Fibroblast of skin of right quadriceps (primary cell): ENCODE results near the gene CRKL.

Experiments
- DNase-seq: peaks from one replicate; pipeline ENCODE4 v3.0.0-alpha.2; 2013

The CRKL gene

DNA sequence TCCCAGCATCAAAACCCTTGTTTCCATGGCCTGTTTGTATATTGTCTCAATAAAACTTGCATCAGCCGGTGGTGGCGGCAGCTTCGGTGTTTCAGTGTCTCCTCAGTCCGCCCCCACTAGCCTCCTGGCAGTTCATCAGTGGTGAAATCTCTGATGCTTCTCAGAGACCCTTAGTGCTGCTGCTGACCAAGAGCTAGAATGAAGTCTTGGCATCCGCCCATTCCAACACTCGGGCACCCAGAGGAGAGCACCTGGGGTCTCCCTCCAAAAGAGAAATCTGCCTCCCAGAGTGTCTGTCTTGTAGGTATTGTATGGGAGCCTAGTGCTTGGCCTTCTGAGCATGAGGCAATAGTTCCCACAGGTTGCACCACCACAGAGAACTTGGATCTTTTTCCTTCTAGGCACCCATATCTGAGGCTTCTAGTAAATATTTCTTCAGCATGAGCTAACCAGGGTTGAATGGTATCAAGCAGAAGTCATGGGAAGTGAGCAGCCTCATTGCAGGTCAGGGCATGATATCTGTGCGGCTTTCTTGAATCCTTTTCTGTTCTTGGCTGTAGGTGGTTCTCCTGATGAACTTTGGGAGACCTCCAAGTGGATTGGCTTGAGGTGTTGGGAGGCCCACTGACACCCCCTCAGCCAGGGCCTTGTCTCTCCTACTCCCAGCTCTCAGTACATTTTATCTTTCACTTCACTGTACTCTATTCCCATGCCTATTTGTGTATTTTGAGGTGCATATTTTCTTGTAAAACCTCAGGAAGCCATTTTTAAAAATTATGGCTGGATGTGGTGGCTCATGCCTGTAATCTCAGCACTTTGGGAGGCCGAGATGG, 36.7 kb downstream of the CRKL start:
- peak; percentile 37 for DNase-seq

DNA sequence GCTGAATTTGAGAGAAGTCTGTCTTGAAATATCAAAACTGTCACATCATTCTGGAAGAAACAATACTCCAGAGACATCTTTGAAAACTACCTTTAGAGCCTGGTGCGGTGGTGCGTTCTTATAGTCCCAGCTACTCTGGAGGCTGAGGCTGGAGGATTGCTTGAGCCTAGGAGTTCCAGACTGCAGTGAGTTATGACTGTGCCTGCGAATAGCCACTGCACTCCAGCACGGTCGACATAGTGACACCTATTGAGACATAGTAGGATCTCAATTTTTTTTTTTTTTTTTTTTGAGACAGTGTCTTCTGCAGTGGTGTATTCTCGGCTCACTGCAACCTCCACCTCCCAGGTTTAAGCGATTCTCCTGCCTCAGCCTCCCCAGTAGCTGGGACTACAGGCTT, 38.3 kb downstream of the CRKL start:
- no peak for DNase-seq

DNA sequence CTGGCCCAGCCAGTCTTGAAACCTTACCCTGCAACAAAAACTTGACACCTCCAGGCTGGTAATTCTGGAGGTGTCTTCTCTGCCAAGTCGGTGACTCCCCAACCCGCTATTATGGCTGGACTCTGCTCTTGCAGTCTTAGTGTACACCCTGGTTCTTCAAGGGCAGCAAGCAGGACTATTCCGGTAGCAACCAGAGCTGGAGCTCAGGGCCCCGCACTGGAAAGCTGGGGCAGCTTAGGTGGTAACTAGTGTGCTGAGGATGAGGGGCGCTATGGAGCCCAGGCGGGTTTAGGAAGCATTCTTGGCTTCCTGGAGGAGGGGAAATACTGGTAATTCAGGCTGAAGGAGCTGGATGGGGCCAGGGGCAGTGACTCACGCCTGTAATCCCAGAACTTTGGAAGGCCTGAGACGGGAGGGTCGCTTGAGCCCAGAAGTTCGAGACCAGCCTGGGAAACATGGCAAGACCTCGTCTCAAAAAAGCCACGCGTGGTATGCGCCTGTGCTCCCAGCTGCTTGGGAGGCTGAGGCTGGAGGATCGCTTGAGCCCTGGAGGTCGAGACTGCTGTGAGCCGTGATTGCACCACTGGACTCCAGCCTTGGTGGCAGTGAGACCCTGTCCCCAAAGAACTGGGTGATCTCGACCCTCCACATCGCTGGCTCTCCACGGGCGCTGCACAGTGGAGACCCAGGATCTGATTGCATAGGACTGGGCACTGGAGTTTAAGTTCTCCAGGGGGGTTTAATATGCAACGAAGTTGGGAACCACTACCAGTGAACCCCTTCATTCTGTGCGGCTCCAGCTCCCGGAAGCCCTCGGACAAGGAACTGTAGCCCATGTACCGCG, 39.3 kb downstream of the CRKL start:
- DNase-seq, result peak; percentile 35

DNA sequence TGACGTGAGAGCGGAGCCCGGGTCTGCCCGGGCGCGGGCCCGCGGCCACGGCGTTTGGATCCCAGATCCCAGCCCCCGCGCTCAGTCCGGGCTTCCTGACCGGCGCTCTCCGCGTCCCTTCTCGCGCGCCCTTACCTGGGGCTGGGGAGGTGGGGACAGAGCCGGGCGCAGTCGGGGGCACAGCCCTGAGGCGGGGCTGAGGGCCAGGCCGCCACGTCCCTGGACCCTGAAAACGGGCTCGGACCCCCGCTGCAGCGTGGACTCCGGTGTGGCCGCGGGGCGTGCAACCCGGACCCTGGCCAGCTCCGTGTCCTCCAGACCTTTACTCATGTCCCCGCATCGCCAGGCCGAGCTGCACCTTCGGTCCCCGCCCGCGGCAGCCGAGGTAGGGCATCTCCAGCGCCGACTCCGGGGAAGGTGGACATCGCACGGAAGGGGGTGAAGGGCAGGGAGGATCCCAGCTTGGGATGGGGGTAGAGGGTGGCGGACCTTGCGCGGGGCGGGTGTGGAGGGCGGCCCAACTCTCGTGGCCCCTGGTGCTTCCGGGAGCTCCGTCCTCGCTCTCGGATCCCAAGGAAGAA, 40.0 kb downstream of the CRKL start:
- no peak for DNase-seq

DNA sequence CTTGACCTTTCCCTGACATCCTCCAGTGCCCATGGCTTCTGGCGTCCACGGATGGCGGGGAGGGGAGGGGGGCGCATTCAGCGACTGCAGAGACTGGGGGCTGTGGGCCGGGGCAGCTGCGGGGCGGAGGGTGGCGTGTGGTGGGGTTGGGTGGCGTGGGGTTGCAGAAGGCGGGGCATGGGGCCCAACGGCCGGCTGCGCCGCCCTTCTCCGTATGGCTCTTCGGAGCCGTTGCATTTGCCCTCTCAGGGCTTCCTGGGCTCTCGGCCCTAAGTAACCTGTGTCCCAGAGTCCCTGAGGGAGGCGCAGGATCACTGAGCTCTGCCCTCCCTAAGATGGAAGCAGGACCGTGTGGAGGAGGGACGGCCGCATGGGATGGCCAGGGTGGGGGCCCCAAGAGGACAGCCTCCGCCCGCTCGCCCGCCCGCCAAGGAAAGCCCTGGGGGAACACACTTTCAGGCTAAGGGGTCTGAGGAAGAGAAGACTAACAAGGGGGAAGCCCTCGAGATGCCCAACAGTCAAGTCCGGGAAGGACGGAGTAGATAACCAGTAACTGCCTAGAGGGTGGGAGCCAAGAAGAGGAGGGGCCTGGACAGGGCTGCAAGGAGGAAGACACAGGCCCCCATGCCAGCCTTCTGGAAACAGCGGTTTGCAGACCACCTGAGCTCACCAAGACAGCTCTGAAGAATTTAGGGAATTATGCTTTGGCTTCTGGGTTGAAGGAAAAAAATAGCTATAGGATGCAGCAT, 40.6 kb downstream of the CRKL start:
- DNase-seq, result no peak

DNA sequence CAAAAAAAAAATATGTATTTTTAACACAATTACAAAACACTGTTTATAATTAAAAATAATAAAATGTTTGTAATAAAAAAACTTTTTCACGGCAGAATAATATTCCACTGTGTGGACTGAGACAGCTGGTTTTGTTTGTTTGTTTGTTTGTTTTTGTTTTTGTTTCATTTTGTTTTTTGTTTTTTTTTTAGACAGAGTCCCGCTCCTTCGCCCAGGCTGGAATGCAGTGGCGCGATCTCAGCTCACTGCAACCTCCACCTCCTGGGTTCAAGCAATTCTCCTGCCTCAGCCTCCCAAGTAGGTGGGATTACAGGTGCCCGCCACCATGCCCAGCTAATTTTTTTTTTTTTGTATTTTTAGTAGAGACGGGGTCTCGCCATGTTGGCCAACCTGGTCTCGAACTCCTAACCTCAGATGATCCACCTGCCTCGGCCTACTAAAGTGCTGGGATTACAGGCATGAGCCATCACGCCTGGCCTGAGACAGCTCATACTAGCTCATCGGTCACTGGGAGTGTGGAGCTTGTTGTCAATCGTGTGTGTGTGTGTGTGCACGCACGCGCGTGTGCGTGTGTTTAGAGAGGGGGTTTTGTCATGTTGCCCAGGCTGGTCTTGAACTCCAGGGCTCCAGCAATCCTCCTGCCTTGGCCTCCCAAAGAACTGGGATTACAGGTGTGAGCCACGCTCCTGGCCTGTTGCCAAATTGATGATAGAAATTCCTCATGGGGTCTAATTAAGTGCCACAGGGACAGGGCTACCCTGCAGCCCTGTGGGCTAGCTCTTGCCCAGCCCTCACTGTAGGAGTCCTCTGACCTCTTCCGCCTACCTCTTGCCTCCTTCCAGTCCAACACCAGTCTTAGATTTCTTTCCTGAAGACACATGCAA, 42.6 kb downstream of the CRKL start:
- no peak for DNase-seq

DNA sequence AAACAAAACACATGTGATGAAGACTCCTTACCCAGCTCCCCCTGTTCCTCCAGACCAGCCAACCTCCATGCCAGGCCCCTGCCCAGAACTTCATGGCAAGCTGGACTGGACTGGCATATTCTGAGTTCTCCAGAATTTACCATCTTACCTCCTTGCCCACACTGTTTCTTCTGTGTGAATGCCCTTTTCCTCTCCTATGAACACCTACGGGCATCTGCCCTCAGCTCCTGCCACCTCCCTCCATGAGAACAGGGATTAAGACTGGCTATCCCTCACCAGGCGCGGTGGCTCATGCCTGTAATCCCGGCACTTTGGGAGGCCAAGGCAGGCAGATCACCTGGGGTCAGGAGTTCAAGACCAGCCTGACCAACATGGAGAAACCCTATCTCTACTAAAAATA, 43.4 kb downstream of the CRKL start:
- DNase-seq, result no peak

DNA sequence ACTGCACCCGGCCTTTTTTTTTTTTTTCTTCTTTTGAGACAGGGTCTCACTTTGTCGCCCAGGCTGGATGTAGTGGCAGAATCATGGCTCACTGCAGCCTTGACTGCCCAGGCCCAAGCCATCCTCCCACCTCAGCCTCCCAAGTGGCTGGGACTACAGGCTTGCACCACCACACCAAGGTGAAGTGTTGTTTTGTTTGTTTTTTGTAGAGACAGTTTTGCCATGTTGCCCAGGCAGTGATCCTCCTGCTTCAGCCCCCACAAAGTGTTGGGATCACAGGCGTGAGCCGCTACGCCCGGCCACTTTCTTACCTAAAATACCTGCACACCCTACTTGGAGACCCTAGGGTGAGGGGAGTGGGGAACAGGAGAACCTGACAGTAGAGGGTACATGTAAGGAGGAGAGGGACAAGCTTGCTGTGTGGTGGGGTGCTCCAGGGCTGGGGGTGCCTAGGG, 45.3 kb downstream of the CRKL start:
- DNase-seq, result no peak

DNA sequence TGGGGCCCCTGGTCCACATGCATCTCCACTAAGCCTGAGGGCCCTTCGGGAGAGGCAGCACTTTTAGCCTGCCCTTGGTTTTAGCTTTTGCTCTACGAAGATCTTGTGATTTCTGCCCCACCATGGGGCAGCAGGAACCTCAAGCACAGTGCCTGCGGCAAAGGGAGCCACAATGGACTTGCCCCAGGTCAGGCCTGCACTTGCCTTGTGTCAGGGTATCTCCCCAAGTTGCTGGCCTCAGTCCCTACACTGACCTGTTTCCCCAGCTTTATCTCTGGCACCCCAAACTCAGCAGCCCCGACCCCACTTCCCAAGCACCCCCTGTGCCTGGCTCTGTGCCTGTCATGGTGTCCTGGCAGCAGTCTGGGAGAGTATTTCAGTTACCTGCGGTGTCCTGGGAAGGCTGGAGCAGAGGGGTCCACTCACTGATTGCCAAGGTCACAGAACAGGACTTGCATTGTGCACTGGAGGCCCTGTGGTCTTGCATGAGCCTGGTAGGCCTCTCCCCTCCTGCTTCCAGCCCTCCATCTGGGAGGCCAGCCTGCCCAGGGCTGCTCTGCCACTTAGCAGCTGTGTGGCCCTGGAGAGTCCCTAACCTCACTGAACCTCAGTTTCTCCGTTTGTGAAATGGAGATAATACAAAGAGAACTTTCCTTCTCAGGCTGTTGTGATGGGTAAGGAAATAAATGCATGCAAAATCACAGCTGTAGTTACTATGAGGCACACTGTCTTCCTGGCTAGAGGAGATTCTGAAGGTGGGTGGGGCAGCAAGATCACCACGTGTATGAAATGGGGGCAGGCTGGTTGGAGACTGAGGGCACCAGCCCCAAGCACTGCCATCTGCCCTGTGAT, 46.2 kb downstream of the CRKL start:
- no peak for DNase-seq

DNA sequence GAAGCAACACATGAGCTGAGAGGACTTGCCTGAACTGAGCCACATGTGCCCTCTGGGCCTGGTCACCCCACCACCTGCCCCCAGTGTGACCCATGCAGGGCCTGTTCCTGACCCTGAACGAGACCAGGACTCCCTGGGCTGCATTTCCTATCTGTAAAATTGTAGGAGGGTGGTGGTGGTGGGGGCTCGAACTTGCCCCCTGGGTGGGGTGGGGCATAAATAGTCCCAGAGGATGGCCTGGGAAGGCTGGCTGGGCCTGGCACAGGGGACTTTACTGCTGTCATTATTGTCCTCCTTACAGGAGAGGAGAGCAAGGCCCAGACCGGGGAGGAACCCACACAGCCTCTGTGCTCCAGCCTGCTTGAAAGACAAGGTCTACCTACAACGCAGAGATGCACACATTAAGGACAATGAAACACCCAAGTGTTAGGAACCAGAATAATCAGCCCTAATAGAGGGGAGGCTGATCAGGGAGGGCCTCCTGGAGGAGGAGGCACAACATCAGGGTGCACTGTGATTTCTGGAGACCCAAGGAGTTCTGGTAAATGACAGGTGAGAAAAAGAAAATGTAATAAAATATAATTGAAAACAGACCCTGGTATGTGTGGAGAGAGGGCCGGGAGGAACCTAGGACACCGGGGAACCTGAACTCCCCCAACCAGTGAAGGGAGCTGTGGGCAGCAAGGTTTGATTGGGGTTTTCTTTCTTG, 47.0 kb downstream of the CRKL start:
- DNase-seq, result no peak

DNA sequence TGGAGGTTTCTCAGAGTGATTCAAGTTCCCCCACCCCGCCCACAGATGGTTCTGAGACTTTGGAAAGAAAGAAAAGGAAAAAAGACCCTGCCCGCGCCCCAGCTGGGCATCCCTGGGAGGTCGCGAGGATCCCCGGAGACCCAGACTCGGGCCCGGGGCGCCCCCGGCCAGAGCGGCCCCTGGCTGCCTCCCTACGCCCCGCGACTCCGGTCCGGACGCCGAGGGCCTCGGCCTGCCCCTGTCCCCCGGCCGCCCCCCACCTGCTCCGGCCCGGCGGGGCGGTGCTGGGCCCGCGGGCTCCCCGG, 47.5 kb downstream of the CRKL start:
- no peak for DNase-seq

DNA sequence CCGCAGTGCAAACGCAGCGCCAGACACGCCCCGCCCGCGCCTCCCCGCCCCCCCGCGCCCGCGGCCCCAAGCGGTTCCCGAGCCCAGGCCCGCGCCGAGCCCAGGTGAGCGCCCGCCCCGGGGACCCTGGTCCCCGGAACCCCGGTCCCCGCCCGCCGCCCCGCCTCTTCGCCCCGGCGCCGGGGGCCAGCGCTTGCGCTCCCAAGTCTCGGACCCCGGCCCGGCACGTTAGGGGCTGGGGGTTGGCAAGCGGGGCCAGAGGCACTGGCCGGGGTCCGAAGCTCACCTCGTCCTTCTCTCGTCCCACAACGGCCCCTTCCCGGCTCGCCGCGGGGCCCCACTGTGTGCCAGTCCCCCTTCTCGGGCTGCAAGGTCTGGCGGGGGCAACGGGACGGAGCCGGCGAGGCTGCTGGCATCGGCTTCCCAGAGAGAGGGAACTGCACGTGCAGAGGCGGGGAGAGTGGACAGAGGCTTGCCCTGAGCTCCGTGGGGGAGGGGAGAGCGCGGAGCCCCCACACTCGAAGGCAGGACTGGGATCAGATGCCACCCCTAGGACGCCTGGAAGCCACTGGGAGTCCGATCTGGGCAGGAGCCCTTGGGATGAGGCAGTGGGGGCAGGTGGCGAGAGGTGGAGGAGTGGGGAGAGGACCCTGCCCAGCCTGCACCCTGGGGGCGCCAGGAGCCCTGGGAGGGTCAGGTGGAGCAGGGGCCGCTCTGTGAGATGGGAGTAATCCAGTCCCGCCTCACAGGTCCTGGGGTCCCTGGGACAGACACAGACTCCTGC, 48.1 kb downstream of the CRKL start:
- no peak for DNase-seq

DNA sequence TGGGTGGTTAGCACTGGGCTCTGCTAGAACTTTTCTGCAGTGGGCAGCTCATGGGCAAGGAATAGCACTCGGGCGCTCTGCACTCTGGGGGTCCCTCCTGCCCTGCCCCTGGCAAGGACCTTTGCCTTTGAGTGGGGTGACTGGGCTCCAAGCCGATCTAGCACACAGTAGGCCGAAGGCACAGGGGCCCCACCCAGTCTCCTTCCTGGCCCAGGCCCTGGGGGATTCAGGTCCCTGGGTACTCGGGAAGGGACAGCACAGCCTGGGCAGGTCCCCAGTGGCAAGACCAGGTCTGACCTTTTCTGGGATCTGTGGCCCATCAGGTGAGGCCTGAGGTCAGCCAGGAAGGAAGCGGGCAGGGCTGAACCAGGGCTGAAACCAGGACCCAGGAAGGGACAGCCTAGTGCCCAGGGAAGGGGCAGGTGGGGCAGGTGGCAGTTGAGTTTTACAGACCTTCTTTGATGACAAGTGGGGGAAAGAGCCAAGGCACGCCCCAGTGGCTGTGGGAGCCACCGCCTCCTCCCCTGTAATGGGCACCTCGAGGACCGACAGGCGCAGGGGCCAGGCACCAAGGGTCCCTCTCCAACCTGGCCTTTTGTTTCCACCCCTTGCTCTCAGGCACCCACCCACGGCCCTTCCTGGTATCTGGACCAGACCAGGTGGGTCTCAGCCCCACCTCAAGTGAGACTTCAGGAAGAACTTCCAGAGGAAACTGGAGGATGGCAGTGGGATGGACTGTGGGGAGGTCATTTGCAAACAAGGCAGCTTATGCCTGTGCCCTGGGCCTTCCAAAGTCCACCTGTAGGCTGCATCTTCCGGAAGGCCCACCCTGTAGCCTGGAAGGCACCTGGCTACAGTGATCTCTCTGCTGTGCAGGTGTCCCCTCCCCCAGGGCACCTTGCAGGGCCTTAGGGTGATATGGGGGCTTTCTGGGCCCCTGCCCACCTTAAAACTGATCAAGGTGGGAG, 49.0 kb downstream of the CRKL start:
- no peak for DNase-seq

DNA sequence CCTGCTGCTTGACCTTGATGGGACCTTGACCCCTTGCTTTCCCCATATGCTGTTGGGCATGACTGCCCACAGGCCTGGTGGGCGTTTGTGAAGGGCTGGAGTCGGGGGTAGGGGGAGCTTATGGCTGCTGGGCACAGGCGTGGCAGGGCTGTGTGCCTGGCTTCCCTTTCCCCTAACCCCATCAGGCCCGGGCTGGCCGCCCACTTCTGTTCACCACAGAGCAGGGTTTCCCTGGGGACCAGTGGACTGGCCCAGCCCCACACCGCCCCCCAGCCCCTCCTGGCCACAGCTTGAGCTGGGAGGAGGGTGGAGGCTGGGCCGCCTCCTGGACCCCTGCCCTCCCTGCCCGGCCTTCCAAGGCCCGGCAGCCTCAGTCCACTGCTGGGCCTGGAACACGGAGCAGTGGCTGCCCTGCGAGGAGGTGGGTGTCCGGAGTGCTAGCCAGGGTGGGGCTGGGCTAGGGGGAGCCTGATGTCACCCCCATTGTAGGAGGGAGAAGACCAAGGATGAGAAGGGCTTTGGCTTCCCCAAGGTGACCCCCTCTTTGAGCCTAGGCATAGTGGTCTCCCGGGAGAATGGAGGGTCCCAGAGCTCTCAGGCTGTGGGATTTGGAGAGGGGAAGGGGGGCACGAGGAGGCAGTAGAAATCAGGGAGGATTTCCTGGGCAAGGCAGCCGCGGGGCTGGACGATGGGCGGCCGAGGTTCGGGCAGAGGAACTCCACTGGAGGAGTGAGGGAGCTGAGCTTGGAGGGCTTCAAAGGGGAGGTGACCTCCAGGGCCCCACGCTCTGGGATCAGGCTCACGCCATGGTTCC, 49.9 kb downstream of the CRKL start, which contains the start of gene AIFM3:
Gene AIFM3 (plus strand): TSS at position 373 of the 814 bp plus-strand sequence. CDS start 690 bp downstream, outside the sequence.
- no peak for DNase-seq

DNA sequence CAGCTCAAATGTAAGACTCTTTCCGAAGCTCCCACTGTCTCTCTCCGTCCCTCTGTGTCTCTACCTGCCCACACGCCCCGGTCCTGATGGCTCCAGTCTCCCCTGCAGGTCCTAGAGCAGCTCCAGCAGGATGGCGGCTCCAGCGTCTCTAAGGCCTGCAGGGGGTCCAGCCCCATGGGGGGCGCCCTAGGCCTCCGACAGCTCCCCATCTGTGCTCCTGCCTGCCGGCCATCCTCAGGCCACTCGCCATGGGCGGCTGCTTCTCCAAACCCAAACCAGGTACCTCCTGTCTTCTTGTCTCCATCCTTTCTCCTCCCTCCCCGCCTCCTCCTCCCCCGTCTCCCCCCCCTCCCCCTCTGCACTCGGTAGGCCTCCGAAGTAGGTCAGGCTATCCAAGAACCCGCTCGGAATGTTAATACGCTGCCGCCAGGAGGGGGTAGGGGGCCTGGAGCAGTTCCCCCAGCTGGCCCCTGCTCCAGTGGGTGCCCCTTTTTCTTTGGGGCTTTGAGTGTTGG, 50.5 kb downstream of the CRKL start:
- no peak for DNase-seq

DNA sequence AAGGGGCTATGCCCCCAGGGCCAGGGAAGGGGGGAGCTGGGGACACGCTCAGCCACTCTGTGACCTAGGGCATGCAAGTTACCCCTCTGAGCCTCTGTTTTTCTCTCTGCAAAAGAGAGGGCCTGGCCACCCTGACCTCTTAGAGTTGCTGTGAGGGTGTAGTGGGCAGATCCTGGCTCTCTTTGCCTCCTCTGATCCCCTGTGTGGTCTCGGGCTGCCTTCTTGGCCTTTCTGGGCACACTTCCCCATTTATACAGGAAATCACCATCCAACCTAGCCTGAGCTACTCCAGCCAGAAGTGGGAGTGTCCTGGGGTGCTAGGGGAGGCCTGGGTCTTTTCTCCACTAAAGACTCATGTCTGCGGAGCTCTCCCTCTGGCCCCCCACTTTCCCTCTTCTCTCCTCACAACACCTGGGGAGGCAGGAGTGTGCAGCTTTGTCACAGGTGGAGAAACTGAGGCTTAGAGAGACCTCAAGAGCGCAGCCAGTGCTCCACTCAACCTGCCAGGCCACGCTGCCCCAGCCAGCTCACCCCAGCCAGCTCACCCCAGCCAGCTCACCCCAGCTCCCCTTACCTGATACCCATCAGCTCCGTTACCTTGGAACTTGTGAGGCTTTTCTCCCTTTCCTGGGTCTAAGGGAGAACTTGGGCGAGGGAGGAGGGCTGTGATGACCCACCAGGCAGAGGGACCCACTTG, 51.2 kb downstream of the CRKL start:
- DNase-seq, result no peak
